Tibial artery (tissue), 4 donors: ENCODE data around the gene TAF8.

Experiments used
- DNase-seq, 2 donors: peaks; one replicate each; pipeline ENCODE4 v3.0.0-alpha.2; 2019
- H3K27ac ChIP-seq, 2 donors: fragments of 200-600 bp; sonication (generic) in 1 of 2; 1 replicate in 1 of 2; 2 replicates in 1 of 2; pipeline ENCODE4 v1.5.1; 2018 to 2019; ENCODE audit warnings: mild to moderate bottlenecking in 1 of 2
- H3K27me3 ChIP-seq, 2 donors: fragments of 200-600 bp; sonication (generic) in 1 of 2; one replicate each; pipeline versions ENCODE4 v1.5.1 to v1.6.0; 2016 to 2019
- H3K36me3 ChIP-seq, 3 donors: fragments of 200-600 bp; sonication (generic) in 2 of 3; one replicate each; pipeline ENCODE4 v1.5.1; 2016 to 2019; ENCODE audit warnings: mild to moderate bottlenecking in 2 of 3
- H3K4me1 ChIP-seq, 4 donors: fragments of 200-600 bp; sonication (generic) in 2 of 4; 1 replicate in 3 of 4; 2 replicates in 1 of 4; pipeline ENCODE4 v1.5.1; 2016 to 2019
- H3K4me3 ChIP-seq, 2 donors: fragments of 200-600 bp; sonication (generic) in 1 of 2; 1 replicate in 1 of 2; 2 replicates in 1 of 2; pipeline ENCODE4 v1.5.1; 2018 to 2019; ENCODE audit warnings: mild to moderate bottlenecking in 2 of 2
- H3K9me3 ChIP-seq, 3 donors: fragments of 200-600 bp; sonication (generic) in 1 of 3; one replicate each; pipeline ENCODE4 v1.5.1; 2016 to 2019
- CTCF ChIP-seq, 2 experiments: fragments of 200-600 bp in 1 of 2; fragments of 450-650 bp in 1 of 2; IDR thresholded peaks; one replicate each; pipeline ENCODE4 v1.5.1; 2017 to 2019; ENCODE audit warnings: antibody characterized with exemption in 2 of 2, mild to moderate bottlenecking in 1 of 2, moderate library complexity in 1 of 2
- intact Hi-C: fragments of 100-400 bp; cut with DNase I; formaldehyde crosslinking; loops from one replicate; pipeline ENCODE4 v1.15.0; 2023; ENCODE audit warnings: low total_unique reads

The TAF8 gene

GRCh38 chr6:42084889-42085288, 34.6 kb downstream of the TAF8 start:
- intact Hi-C loops: no loop called here
- Histone ChIP-seq H3K27ac (no peak overlapping the region), H3K9me3 (no peaks in the 10 kb centered on the region), H3K36me3 (peaks cover 3 to 30% (median 22%) of the 10 kb centered on the region in 3 donors), H3K4me1 (peaks cover 0 to 6% (median 0%) of the 10 kb centered on the region in 4 donors), H3K4me3 (no peak overlapping the region), H3K27me3 (no peaks in the 10 kb centered on the region)
- TF ChIP-seq CTCF (IDR thresholded peaks at IDR 0.05): no peak
- DNase-seq: no peak

GRCh38 chr6:42086046-42087035, 36.0 kb downstream of the TAF8 start:
- Histone ChIP-seq H3K27me3 (no peaks in the 10 kb centered on the region), H3K4me1 (peaks cover 0 to 6% (median 0%) of the 10 kb centered on the region in 4 donors), H3K4me3 (no peak overlapping the region), H3K36me3 (peaks cover 0 to 17% (median 15%) of the 10 kb centered on the region in 3 donors), H3K9me3 (no peaks in the 10 kb centered on the region), H3K27ac (no peak overlapping the region)
- intact Hi-C loops: no loop called here
- TF ChIP-seq CTCF (IDR thresholded peaks at IDR 0.05): no peak
- no peak for DNase-seq

GRCh38 chr6:42088101-42088591, 37.8 kb downstream of the TAF8 start:
- Histone ChIP-seq H3K36me3 (peaks cover 0 to 9% (median 0%) of the 10 kb centered on the region in 3 donors), H3K4me1 (peaks cover 0 to 6% (median 0%) of the 10 kb centered on the region in 4 donors), H3K27ac (no peak overlapping the region), H3K4me3 (no peak overlapping the region), H3K9me3 (no peaks in the 10 kb centered on the region), H3K27me3 (no peaks in the 10 kb centered on the region)
- intact Hi-C loops: no loop called here
- DNase-seq: no peak
- no peak for TF ChIP-seq CTCF (IDR thresholded peaks at IDR 0.05)

- Histone ChIP-seq H3K4me3 (no peak overlapping the region), H3K4me1 (peaks cover 0 to 6% (median 0%) of the 10 kb centered on the region in 4 donors), H3K27ac (no peak overlapping the region), H3K9me3 (no peaks in the 10 kb centered on the region), H3K27me3 (no peaks in the 10 kb centered on the region), H3K36me3 (peaks cover 0 to 9% (median 0%) of the 10 kb centered on the region in 3 donors)
- DNase-seq: no peak
- intact Hi-C loops: no loop called here
- TF ChIP-seq CTCF (IDR thresholded peaks at IDR 0.05): no peak
These were observed 40.7 kb downstream of the TAF8 start for GRCh38 chr6:42090819-42091717.

- Histone ChIP-seq H3K4me3 (no peak overlapping the region), H3K9me3 (no peaks in the 10 kb centered on the region), H3K27ac (no peak overlapping the region), H3K4me1 (peaks cover 0 to 3% (median 0%) of the 10 kb centered on the region in 4 donors), H3K27me3 (no peaks in the 10 kb centered on the region), H3K36me3 (peaks cover 0 to 5% (median 0%) of the 10 kb centered on the region in 3 donors)
- no peak for TF ChIP-seq CTCF (IDR thresholded peaks at IDR 0.05)
- no peak for DNase-seq
- intact Hi-C loops: no loop called here
These were observed 41.3 kb downstream of the TAF8 start for GRCh38 chr6:42091718-42092023.
